Activated CD4-positive, alpha-beta T cell treated with anti-CD3 and anti-CD28 coated beads, Interleukin-2, amount 50 U/mL, for 4 hours (primary cell): ENCODE results near the gene EIF4A3.

Experiments used
- DNase-seq, 2 experiments: peaks; one replicate each; pipeline ENCODE4 v3.0.0-alpha.2; 2020

EIF4A3 gene

DNA sequence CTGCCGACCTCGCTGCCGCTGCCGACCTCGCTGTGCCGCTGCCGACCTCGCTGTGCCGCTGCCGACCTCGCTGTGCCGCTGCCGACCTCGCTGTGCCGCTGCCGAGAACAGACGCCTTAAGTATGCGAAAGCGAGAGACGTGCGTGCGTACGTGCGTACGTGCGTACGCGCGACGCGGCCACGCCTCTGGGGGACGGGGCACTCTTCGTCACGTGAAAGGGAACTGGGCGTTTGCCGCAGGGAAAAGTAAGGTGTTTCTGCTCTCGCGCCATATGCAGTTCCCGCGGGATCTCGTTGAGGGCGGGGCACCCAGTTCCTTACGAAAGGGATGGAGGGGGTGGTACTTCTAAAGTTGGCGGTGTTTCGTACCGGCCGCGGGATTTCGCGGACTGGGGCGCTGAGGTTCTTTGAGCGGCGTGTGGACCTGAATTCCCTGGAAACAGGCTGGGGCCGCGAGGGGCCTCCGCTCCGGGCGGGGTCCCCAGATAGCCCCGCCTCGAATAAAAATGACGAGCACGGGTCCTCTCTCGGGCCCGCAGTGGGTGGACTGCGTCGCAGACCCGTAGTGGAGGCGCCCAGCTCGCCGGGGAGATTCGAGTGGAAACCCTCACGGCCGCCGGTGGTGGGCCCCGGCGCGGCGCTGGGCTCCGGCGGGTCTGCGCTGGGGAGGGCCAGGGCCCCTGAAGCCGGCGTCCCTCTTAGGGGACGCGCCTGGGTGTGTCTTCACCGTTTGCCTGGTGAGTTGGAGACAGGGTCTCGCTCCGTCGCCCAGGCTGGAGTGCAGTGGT, at the start of gene EIF4A3:
Gene EIF4A3 (minus strand): TSS at position 94 of the 788 bp plus-strand sequence. CDS start 167 bp downstream, outside the sequence.
- DNase-seq = peak; percentile 95 to 96

DNA sequence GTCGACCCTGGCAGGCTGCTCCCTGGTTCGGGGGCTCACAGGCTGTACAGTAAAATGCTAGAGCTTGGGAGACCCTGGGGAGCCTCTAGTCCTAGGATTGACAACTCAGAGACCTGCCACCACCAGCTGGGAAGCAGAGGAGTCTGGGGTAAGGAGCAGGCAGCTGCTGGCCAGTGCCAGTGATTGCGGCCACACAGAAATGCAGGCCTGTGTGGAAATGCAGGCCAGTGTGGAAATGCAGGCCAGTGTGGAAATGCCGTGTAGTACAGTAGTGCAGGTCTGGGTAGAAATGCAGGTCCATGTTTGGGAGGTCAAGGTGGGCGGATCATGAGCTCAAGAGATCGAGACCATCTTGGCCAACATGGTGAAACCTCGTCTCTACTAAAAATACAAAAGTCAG, 49.7 kb upstream of the EIF4A3 start:
- DNase-seq = no peak

DNA sequence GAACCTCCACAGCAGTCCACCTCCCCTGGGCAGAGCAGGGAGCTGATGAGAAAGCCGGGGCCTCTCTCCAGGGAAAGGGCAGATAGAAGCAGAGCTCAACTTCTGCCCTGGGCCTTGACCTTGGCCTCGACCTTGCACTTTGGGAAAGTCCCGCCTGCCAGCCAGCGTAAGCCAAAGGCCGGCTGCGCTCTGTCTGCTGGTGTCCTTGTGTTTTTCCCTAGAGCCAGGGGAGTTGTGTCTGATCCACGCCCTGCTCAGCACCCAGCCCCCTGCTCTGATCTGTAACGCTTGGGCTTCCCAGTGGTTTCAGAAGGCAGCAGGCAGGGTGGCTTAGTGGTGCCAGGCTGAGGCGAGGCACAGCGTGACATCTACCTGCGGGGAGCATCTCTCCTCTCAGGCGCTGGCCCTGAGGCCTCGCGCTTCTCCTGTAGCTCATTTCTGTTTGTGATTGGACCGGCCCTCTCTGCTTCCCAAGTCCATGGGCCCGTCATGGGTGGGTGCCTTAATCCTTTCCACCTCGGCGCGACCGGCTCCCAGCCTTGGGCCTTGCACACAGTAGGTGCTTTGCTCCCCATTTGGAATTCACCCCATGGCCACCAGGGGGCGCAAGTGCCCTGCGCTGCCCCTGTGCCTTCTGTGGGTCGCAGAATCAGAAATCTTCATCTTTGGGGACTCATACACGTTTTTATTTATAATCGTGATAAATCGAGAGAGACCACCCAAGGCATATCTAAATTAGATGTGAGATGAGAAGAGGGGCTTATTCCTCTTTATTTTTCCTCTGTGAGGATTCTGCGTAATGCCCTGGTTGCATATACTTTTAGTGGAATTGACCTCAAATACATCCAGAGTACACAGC, 49.0 kb upstream of the EIF4A3 start:
- peak; percentile 50 to 51 for DNase-seq

DNA sequence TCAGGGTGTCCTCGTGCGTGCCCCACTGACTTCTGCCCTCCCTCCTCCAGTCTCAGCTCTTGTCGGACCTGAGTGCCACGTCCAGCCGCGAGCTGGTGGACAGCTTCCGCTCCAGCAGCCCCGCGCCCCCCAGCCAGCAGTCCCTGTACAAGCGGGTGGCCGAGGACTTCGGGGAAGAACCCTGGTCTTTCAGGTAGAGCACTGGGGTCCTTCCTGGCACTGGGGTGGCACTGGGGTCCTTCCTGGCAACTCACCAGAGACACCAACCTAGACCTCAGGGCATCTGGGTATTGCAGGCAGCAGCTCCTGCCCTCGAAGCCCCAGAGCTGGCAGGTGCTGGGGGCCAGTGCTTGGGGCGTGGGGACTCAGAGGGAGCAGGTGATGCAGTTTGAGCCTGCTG, 48.2 kb upstream of the EIF4A3 start:
- no peak for DNase-seq

DNA sequence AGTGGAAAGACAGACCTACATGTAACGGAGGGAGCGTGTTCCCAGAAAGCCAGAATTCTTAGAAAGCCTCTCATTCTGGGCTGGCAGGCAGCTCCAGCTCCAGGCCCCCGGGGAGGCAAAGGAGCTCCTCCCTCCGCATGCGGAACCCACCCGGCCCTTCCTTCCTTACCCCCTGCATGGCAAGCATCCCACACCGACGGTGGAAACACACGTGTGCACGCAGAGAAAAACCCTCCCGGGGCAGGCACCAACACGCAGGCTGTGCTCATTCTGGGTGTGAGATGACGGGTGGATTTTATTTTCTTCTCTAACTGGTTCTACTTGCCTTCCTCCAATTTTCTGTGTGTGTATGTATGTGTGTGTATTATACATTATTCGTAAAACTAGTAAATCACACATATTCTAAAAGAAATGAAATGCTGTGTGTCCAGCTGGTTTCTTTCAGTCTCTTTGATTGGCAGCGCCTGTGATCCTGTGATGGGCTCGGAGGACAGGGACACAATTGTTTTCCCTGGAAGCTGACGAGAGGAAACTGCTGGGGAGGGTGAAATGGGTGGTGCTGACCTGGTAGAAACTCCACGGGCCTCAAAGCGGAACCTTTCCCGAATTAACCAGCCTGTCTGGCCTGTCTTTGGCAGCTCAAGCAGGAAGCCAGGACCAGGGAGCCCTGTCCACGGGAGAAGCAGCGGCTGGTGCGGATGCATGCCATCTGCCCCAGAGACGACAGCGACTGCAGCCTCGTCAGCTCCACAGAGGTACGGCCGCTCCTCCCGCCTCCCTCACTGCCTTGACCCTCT, 45.1 kb upstream of the EIF4A3 start:
- DNase-seq = no peak

DNA sequence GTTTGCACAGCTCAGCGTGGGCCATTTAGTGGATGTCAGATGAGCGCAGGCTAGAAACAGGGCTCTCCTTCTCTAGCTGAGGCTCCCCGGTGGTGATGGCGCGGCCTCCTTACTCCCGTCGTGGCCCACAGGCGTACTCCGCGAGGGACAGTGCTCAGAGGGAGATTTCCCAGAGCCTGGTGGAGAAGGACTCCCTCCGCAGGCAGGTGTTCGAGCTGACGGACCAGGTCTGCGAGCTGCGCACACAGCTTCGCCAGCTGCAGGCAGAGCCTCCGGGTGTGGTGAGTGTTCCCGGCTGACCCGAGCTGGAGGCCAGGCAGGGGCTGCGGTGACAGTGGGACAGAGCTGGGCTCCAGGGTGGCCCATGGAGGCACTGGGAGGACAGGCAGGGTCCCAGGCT, 44.3 kb upstream of the EIF4A3 start:
- DNase-seq = no peak

DNA sequence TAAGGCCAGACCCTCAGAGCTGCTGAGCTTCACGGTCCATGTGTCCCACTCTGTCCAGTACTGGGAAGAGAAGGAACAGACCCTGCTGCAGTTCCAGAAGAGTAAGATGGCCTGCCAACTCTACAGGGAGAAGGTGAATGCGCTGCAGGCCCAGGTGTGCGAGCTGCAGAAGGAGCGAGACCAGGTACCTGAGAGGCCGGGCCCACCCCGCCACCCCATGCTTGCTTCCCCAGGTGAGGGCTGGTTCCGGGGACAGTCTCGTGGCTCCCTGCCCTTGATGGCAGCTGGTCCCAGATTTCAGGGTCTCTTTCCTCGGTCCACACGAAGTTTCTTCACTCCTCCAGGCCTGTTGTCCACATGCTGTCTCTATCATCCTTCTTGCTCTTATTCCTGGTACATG, 43.8 kb upstream of the EIF4A3 start:
- no peak for DNase-seq

DNA sequence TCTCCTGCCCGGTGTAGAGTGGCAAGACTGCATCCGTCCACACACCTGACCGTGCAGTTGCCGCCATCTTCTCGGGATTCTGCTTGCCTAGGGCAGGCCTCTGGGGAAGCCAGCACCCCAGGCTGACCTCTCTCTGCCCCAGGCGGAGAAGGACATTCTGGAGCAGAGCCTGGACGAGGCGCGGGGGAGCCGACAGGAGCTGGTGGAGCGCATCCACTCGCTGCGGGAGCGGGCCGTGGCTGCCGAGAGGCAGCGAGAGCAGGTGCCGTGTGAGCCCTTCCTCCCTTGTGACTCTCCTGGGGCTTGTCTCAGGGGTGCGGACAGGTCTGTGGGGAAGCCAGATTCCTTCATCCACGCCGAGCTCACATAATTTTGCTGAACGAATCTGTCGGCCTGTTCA, 42.7 kb upstream of the EIF4A3 start:
- DNase-seq = no peak

DNA sequence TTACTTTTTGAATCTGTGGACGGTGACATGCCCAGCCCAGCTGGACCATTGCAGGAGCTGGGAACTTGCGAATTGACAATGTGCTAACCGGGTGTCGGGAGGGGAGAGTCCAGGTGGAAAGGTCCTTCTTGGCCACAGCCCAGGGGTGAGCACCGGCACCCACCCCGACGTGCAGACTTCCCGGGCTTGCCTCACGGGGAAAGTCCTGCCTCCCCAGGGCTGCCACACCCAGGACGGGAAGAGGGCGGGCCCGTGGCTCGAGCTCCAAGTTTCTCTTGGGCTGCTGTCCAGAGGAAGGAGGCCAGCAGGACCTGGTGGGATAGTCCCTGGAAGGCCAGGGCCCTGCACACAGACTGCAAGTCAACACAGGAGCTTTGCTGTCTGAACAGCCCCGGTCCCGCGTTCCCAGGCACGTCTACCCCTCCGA, 40.6 kb upstream of the EIF4A3 start:
- no peak for DNase-seq

DNA sequence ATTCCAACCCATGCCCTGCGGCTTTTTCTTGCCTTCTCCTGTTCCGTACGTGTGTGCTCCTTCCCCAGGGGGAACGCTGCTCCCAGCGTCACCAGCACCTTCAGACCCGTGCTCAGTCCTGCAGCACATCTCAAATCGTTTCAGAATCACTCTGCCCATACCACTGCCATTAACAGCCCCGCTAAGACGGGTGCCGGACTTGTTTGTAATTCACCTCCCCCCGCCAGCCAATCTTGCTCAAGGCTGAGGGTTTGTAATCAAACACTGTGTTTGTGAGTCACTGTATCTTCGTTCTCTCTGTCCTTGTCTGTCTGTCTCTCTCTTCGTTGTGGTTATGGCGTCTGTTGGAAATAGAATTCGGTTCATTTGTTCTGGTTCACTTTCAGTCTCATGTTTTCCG, 40.2 kb upstream of the EIF4A3 start:
- no peak for DNase-seq

DNA sequence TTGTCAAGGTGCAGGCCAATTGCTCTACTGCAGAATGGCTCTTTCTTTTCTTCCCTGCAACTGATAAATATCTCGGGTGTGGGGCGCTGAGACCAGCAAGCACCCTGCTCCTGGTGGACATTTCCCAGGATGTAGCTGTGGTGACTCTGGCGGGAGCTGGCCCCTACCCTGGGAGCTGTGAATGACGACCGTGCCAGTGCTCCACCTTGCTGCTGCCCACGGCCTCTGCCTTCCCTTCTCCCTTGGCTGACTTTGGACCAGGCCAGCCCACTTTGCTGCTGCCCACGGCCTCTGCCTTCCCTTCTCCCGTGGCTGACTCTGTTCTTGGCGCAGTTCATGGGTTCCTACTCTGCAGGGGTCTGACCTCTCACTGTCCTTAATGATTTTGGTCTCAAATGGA, 39.0 kb upstream of the EIF4A3 start:
- no peak for DNase-seq

DNA sequence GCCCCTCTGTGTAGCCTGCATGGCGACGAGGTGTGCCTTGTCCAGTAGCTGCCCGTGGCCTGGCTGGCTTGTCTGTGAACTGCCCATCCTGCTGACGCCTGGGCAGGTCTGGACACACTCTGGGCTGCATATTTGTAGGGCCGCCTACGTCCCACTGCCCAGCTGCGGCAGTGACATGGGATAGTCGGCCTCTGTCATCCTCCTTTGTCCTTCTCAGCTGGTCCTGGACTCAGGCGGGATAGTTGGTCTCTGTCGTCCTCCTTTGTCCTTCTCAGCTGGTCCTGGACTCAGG, 37.4 kb upstream of the EIF4A3 start:
- no peak for DNase-seq

DNA sequence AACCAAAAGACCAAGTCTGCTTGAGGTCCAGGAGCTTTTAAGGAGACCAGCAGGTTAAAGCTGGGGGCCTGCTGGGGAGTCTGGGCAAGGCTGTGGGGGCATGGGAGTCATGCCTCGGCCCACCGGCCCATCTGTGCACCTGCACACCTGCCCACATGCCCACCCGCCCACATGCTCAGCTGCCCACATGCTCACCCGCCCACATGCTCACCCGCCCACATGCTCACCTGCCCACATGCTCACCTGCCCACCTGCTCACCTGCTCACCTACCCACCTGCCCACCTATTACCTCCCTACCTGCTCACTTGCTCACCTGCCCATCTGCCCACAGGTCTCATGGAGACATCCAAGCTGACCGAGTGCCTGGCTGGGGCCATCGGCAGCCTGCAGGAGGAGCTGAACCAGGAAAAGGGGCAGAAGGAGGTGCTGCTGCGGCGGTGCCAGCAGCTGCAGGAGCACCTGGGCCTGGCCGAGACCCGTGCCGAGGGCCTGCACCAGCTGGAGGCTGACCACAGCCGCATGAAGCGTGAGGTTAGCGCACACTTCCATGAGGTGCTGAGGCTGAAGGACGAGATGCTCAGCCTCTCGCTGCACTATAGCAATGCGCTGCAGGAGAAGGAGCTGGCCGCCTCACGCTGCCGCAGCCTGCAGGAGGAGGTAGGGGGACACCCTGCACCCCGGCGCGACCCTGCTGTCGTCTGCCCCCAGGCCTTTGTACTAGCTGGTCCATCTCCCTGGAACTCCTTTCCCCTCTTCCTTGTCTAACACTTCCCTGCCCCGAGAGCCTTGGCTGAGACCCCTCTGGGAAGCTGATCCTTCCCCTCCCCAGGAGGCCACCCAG, 36.9 kb upstream of the EIF4A3 start:
- no peak for DNase-seq

DNA sequence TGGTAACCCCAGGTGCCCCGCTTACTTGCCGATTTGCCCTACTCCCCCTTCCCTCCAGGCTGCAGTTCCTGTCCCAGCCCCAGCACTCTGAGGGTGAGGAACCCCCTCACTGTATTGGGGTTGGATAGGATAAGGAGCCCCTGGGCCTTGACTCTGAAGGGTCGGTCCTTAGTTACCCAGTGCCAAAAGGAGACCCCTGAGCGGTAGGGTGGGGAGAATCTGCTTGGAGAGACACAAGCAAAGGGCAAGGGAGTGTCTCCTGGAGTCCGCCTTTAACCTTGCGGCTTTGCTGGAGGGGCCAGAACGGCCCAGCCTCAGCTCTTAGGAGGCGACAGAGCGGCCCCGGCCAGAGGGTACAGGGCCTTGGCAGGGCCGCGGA, 35.9 kb upstream of the EIF4A3 start:
- DNase-seq = no peak

DNA sequence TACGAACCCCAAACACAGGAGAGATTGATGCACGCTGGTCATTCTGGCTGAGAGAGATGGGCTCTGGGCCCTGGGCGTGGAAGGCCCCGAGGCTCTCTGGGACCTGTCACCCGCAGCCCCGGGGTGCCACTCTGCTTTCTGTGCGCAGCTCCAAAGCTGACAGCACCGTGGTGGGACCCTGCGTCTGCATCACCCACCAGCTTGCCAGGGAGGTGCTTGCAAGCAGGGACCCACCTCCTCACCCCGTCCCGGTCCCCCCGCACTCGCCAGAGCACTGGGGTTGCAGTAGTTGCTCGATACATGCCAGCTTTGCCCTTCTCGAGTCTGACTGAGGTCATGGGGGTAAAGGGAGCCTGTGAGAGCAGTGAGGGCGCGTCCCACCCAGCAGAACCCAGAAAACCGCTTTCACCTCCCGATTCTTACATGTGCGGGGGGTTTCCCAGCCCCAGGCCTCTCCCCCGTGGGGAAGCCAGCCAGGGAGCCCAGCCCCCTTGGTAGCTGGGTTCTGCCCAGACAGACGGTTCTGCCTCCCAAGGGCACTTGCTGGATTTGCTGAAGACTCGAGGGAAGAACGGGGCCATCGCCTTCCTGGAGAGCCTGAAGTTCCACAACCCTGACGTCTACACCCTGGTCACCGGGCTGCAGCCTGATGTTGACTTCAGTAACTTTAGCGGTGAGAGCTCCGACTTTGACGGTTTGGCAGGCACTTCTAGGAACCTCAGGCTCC, 35.4 kb upstream of the EIF4A3 start:
- no peak for DNase-seq

DNA sequence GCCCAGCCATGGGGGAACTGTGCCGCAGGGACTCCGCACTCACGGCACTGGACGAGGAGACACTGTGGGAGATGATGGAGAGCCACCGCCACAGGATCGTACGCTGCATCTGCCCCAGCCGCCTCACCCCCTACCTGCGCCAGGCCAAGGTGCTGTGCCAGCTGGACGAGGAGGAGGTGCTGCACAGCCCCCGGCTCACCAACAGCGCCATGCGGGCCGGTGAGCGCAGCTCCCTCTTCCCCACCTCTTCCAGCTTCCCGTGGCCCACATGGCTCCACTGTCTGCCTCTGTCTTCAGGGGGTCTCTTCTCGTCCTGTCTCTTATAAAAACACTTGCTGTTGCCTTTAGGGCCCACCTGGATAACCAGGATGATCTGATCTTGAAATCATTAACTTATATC, 34.5 kb upstream of the EIF4A3 start:
- no peak for DNase-seq

DNA sequence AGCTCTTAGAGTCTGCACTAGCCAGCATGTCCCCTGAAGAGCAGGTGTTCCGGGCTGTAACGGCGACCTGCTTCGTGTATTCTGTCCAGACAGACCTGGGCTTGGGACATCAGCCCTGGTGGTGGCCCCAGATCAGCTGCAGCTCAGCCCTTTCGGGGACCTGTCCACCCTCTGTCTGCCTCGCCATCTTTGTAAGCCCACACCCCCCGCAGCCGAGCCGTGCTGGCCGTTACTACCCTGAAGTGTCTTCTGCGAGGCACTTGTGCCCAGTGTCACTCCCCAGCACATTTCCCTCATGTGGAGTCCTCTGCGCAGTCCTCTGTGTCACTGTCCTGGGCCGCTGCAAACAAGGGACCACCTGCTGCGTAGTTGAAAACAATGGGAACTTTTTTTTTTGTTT, 33.3 kb upstream of the EIF4A3 start:
- no peak for DNase-seq

DNA sequence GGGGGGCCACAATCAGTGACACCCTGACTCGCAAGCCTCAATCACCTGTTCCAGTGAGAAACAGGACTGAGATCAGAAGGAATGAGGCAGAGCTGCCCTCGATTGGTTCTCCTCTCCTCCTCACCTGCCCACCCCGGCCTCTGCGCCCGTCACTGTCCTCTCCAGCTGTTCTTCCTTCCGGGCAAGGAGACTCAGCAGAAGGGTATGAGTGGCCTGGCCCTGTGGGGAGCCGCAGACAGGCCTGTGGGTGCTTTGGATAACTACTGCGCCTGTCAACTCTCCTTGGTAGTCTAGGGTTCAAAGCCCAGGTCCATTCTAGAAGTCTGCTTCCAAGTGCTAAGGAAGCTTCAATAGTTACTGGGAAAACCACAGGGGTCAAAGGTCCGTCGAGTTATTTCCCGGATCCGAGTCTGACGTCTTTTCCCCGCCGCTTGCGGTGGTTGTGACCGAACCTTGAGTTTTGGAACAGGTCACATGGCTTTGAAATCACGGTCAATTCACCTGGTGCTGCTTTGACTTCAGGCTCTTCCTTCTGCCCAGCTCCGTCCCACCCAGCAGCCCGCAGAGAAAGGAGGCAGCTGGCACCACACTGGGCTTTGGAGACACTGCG, 31.2 kb upstream of the EIF4A3 start:
- no peak for DNase-seq

DNA sequence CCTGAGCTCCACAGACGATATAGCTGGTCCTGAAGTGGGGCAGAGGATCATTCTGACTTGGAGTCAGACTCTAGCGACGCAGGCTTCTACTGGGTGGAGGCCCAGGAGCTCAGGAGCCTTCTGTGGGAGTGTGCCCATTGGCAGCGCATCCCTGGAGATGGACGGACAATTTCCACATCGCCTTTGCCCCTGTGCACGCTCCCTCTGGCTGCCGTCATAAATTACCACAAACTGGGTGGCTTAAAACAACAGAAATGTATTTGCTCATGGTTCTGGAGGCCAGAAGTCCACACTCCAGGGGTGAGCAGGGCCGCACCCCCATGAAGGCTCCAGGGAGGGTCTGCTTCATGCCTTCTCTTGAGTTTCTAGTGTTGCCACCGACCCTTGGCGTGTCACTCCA, 29.8 kb upstream of the EIF4A3 start:
- DNase-seq = no peak

DNA sequence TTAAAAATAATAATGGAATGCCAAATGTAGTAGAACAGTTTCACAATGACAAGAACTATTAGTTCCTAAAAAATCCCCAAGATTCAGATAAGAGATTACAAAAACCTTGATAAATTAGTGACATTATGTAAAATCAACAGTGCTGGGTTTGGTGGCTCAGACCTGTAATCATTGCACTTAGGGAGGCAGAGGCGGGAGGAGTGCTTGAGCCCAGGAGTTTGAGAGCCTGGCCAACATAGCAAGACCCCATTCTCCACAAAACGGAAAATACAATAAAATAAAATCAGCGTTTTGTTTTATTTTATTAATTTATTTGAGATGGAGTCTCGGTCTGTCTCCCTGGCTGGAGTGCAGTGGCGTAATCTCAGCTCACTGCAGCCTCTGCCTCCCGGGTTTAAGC, 27.0 kb upstream of the EIF4A3 start:
- DNase-seq = no peak

DNA sequence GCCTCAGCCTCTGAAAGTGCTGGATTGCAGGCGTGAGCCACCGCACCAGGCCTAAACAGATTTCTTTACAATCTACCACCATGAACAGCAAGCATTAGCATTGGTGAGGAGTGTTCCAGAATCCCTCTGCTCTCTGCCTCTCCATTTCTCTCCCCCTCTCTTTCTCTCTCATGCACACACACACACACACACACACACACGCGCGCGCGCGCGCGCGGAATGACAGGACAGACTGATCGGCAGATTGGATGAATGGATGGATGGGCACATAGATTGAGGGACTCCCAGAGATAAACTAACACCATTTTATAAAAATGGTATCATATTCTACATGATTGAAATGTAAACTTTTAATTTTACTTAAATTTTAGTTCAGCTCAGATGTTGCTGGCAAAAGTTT, 26.2 kb upstream of the EIF4A3 start:
- DNase-seq = no peak

DNA sequence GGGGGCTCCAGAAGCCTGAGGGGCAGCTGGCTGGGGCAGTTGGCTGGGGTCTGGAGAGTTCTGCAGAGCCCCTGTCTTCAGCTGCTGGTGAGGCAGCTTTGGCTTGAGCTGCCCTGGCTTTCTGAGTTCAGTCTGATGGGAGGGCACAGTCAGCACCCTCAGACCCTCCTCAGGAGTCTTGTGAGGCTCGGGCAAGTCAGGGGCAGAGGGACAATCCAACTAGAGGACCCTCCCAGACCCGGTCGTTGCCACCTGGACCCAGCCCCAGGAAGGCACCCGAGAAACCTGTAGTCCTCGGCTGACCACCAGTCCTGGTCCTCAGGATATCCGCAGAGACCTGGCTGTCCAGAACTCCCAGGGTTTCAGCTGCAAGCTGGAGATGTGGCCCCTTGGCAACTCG, 24.8 kb upstream of the EIF4A3 start:
- no peak for DNase-seq
